PC-3 (cell line): ENCODE measurements around the gene PITRM1.

Experiments
- EZH2 ChIP-seq: fragments of 300-600 bp; sonication (generic); IDR thresholded peaks from one replicate; pipeline ENCODE4 v1.6.1; 2017; ENCODE audit warnings: antibody characterized with exemption, mild to moderate bottlenecking, low read length; ENCODE audit not compliant: unreplicated experiment
- TF ChIP-seq, protein P1 (sequence below): fragments of 300-600 bp; sonication (generic); conservative IDR thresholded peaks from 2 replicates; pipeline ENCODE4 v1.5.1; 2017; ENCODE audit warnings: antibody characterized with exemption, low read depth, mild to moderate bottlenecking, low read length

- TF ChIP-seq, protein P1, sequence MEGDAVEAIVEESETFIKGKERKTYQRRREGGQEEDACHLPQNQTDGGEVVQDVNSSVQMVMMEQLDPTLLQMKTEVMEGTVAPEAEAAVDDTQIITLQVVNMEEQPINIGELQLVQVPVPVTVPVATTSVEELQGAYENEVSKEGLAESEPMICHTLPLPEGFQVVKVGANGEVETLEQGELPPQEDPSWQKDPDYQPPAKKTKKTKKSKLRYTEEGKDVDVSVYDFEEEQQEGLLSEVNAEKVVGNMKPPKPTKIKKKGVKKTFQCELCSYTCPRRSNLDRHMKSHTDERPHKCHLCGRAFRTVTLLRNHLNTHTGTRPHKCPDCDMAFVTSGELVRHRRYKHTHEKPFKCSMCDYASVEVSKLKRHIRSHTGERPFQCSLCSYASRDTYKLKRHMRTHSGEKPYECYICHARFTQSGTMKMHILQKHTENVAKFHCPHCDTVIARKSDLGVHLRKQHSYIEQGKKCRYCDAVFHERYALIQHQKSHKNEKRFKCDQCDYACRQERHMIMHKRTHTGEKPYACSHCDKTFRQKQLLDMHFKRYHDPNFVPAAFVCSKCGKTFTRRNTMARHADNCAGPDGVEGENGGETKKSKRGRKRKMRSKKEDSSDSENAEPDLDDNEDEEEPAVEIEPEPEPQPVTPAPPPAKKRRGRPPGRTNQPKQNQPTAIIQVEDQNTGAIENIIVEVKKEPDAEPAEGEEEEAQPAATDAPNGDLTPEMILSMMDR, result no peak
- TF ChIP-seq EZH2, result no peak
Measured at GRCh38 chr10:3091921-3092320, 80.7 kb downstream of the PITRM1 start.
